ENCODE results near the gene VWCE. TPM values are rescaled to one million over a fixed set of nuclear protein-coding genes. Genes with fewer than 3 reads are reported as not detected.

Gene VWCE
- total RNA-seq, 1 donor from 2014 or later: 0.26 TPM

GRCh38 chr11:61268588-61269250, 26.4 kb downstream of the VWCE start:
- Histone ChIP-seq H3K36me3 (ENCODE audit: control insufficient read depth, insufficient read depth, low read length) (no peaks in the 10 kb centered on the region), H3K27me3 (ENCODE audit: control insufficient read depth, insufficient read depth, low read length) (no peaks in the 10 kb centered on the region), H3K4me3 (ENCODE audit: low read depth, low read length) (no peak overlapping the region)
- DNase-seq (ENCODE audit: low read depth) (no peak), FAIRE-seq (no peak)
- TF ChIP-seq CTCF (IDR thresholded peaks at IDR 0.05; ENCODE audit: insufficient read depth, low read length, severe bottlenecking): no peak

DNA sequence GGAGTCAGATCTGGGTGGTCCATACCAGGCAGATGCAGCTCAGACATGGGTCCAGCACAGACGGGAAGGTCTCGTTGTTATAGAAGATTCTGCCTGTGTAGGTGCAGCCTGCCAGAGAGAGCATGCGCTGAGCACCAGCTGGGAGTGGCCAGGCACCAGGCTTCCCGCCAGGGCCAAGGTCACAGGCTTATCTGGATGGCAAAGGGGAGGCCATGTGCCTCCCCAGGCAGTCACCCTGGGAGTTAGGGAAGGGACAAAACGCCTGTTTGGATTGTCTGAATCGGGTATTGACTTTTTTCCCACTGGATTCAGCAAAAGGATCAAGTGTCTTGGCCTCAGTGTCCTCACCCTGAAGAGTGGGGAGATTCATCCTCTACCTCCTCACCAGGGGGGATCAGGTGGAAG, 27.7 kb downstream of the VWCE start:
- Histone ChIP-seq H3K4me3 (ENCODE audit: low read depth, low read length) (no peak overlapping the region), H3K36me3 (ENCODE audit: control insufficient read depth, insufficient read depth, low read length) (no peaks in the 10 kb centered on the region), H3K27me3 (ENCODE audit: control insufficient read depth, insufficient read depth, low read length) (no peaks in the 10 kb centered on the region)
- TF ChIP-seq CTCF (IDR thresholded peaks at IDR 0.05; ENCODE audit: insufficient read depth, low read length, severe bottlenecking): no peak
- DNase-seq (ENCODE audit: low read depth) (no peak), FAIRE-seq (no peak)

- no peak overlapping the region for H3K4me3 ChIP-seq (ENCODE audit: low read depth, low read length)
- H3K36me3 ChIP-seq (ENCODE audit: control insufficient read depth, insufficient read depth, low read length): no peaks in the 10 kb centered on the region
- DNase-seq (ENCODE audit: low read depth): peak; percentile 16
- H3K27me3 ChIP-seq (ENCODE audit: control insufficient read depth, insufficient read depth, low read length): no peaks in the 10 kb centered on the region
- no peak for TF ChIP-seq CTCF (IDR thresholded peaks at IDR 0.05; ENCODE audit: insufficient read depth, low read length, severe bottlenecking)
- no peak for FAIRE-seq
Measured at GRCh38 chr11:61266602-61267001, 28.5 kb downstream of the VWCE start.

- DNase-seq (ENCODE audit: low read depth) (no peak), FAIRE-seq (no peak)
- no peaks in the 10 kb centered on the region for H3K27me3 ChIP-seq (ENCODE audit: control insufficient read depth, insufficient read depth, low read length)
- H3K36me3 ChIP-seq (ENCODE audit: control insufficient read depth, insufficient read depth, low read length): no peaks in the 10 kb centered on the region
- no peak for TF ChIP-seq CTCF (IDR thresholded peaks at IDR 0.05; ENCODE audit: insufficient read depth, low read length, severe bottlenecking)
- no peak overlapping the region for H3K4me3 ChIP-seq (ENCODE audit: low read depth, low read length)
Measured at GRCh38 chr11:61265357-61265756, 29.8 kb downstream of the VWCE start.

DNA sequence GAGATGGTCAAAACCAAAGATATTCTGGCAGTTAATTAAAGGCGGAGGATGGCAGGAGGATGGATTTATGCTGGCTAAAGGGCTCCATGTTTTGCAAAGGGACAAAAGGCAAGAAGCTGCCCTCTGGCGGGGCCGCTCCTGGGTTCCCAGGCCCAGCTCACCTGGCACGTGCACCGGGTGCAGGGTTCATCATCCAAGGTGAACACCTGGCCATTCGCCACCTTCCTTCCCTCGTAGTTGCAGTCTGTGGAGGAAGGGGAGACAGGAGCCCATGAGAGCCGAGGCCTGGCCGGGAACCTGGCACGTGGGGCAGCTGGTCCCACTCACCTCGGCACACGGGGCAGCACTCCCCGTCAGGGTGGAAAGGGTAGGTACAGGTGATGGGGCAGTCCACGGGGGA, 30.3 kb downstream of the VWCE start:
- no peak for TF ChIP-seq CTCF (IDR thresholded peaks at IDR 0.05; ENCODE audit: insufficient read depth, low read length, severe bottlenecking)
- Histone ChIP-seq H3K27me3 (ENCODE audit: control insufficient read depth, insufficient read depth, low read length) (no peaks in the 10 kb centered on the region), H3K36me3 (ENCODE audit: control insufficient read depth, insufficient read depth, low read length) (no peaks in the 10 kb centered on the region), H3K4me3 (ENCODE audit: low read depth, low read length) (no peak overlapping the region)
- DNase-seq (ENCODE audit: low read depth): no peak
- FAIRE-seq: no peak

DNA sequence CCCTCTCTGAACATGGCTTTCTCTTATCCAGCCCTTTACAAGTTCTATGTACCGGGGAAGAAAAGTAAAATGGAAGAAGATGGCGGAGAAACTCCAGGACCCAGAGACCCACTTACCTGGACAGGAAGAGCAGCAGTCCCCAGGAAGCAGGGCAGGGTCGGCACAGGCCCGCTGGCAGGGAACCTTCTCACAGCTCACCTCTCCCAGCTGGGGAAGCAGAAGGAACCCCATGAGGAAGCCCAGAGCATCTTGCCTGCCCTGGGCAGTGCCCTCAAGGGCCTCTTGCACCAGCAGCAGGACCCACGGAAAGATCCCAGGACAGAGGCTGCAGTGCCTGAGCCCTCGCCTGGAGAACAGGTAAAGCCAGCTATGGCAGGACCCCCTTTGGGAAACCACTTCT, 30.7 kb downstream of the VWCE start:
- DNase-seq (ENCODE audit: low read depth) (no peak), FAIRE-seq (no peak)
- no peak for TF ChIP-seq CTCF (IDR thresholded peaks at IDR 0.05; ENCODE audit: insufficient read depth, low read length, severe bottlenecking)
- H3K27me3 ChIP-seq (ENCODE audit: control insufficient read depth, insufficient read depth, low read length): no peaks in the 10 kb centered on the region
- H3K36me3 ChIP-seq (ENCODE audit: control insufficient read depth, insufficient read depth, low read length): no peaks in the 10 kb centered on the region
- no peak overlapping the region for H3K4me3 ChIP-seq (ENCODE audit: low read depth, low read length)

Measured in bronchial epithelial cell (primary cell).